KMS-11 (cell line): ENCODE results near the gene JARID2.

ENCODE experiments used
- H2AFZ ChIP-seq: fragments of 200-600 bp; sonication (generic); 2 replicates; pipeline ENCODE4 v1.6.1; 2016; ENCODE audit warnings: antibody characterized with exemption, mixed run types, low read depth
- H3K27ac ChIP-seq: fragments of 200-600 bp; sonication (generic); 2 replicates; pipeline ENCODE4 v1.6.1; 2016; ENCODE audit warnings: mild to moderate bottlenecking, mixed run types
- H3K27me3 ChIP-seq: fragments of 200-600 bp; sonication (generic); 2 replicates; pipeline ENCODE4 v1.6.1; 2017; ENCODE audit warnings: mild to moderate bottlenecking, low read depth, mixed run types, moderate library complexity; ENCODE audit not compliant: insufficient read depth
- H3K36me3 ChIP-seq: fragments of 200-600 bp; sonication (generic); 2 replicates; pipeline ENCODE4 v1.6.1; 2017; ENCODE audit warnings: mild to moderate bottlenecking, mixed run types; ENCODE audit not compliant: insufficient read depth
- H3K4me1 ChIP-seq: fragments of 200-600 bp; sonication (generic); 2 replicates; pipeline ENCODE4 v1.6.1; 2016; ENCODE audit warnings: mild to moderate bottlenecking, low read depth, mixed run types; ENCODE audit not compliant: poor library complexity, severe bottlenecking
- H3K4me2 ChIP-seq: fragments of 200-600 bp; sonication (generic); 2 replicates; pipeline ENCODE4 v1.7.0; 2016; ENCODE audit warnings: mild to moderate bottlenecking, mixed run types
- H3K4me3 ChIP-seq: fragments of 200-600 bp; sonication (generic); IDR thresholded peaks from 2 replicates; pipeline ENCODE4 v1.6.1; 2017; ENCODE audit warnings: low read depth, low read length, mixed read lengths; ENCODE audit not compliant: insufficient read depth
- H3K79me2 ChIP-seq: fragments of 200-600 bp; sonication (generic); 2 replicates; pipeline ENCODE4 v1.6.1; 2016; ENCODE audit warnings: low read depth, mixed run types; ENCODE audit not compliant: insufficient read depth
- H3K9ac ChIP-seq: fragments of 200-600 bp; sonication (generic); 2 replicates; pipeline ENCODE4 v1.6.1; 2016; ENCODE audit warnings: mild to moderate bottlenecking, mixed run types
- H4K20me1 ChIP-seq: fragments of 200-600 bp; sonication (generic); 2 replicates; pipeline ENCODE4 v1.6.1; 2016; ENCODE audit warnings: mild to moderate bottlenecking, mixed run types; ENCODE audit not compliant: insufficient read depth
- CTCF ChIP-seq: fragments of 200-600 bp; sonication (generic); conservative IDR thresholded peaks from 2 replicates; pipeline ENCODE4 v1.6.1; 2017; ENCODE audit warnings: low read depth, mild to moderate bottlenecking, antibody characterized with exemption, low read length, moderate library complexity, mixed read lengths

The JARID2 gene

GRCh38 chr6:15378272-15378671 is 132.4 kb downstream of the JARID2 start:
- Histone ChIP-seq H2AFZ (no peak overlapping the region), H3K4me3 (no peak overlapping the region), H3K4me1 (no peaks in the 10 kb centered on the region), H4K20me1 (no peaks in the 10 kb centered on the region), H3K4me2 (no peak overlapping the region), H3K36me3 (no peaks in the 10 kb centered on the region), H3K9ac (no peak overlapping the region), H3K79me2 (peaks cover 14% of the 10 kb centered on the region; the same call in 1 of the 2 replicates), H3K27me3 (no peaks in the 10 kb centered on the region), H3K27ac (no peak overlapping the region)
- TF ChIP-seq CTCF: no peak

- Histone ChIP-seq H3K4me1 (no peaks in the 10 kb centered on the region), H3K27me3 (no peaks in the 10 kb centered on the region), H3K36me3 (no peaks in the 10 kb centered on the region), H3K9ac (no peak overlapping the region), H3K27ac (no peak overlapping the region), H3K79me2 (peaks cover 14% of the 10 kb centered on the region; the same call in 1 of the 2 replicates), H3K4me2 (no peak overlapping the region), H4K20me1 (no peaks in the 10 kb centered on the region), H3K4me3 (no peak overlapping the region), H2AFZ (no peak overlapping the region)
- no peak for TF ChIP-seq CTCF
Observed at GRCh38 chr6:15378866-15379265, 133.0 kb downstream of the JARID2 start.

- Histone ChIP-seq H3K4me2 (no peak overlapping the region), H3K27me3 (no peaks in the 10 kb centered on the region), H3K79me2 (peaks cover 8% of the 10 kb centered on the region; the same call in 1 of the 2 replicates), H3K9ac (no peak overlapping the region), H2AFZ (no peak overlapping the region), H3K36me3 (no peaks in the 10 kb centered on the region), H3K4me3 (no peak overlapping the region), H3K4me1 (no peaks in the 10 kb centered on the region), H3K27ac (no peak overlapping the region), H4K20me1 (no peaks in the 10 kb centered on the region)
- no peak for TF ChIP-seq CTCF
Observed at GRCh38 chr6:15380351-15380750, 134.5 kb downstream of the JARID2 start.

GRCh38 chr6:15382089-15382488 is 136.2 kb downstream of the JARID2 start:
- Histone ChIP-seq H4K20me1 (no peaks in the 10 kb centered on the region), H3K36me3 (no peaks in the 10 kb centered on the region), H3K9ac (no peak overlapping the region), H3K27ac (no peak overlapping the region), H3K4me1 (no peaks in the 10 kb centered on the region), H2AFZ (no peak overlapping the region), H3K4me2 (no peak overlapping the region), H3K27me3 (no peaks in the 10 kb centered on the region), H3K4me3 (no peak overlapping the region), H3K79me2 (peaks cover under 1% of the 10 kb centered on the region; the same call in 1 of the 2 replicates)
- no peak for TF ChIP-seq CTCF

- no peak for TF ChIP-seq CTCF
- no peak overlapping the region for H2AFZ ChIP-seq
- no peaks in the 10 kb centered on the region for H3K27me3 ChIP-seq
- H3K9ac ChIP-seq: no peak overlapping the region
- no peaks in the 10 kb centered on the region for H4K20me1 ChIP-seq
- H3K79me2 ChIP-seq: no peaks in the 10 kb centered on the region; the same call in 1 of the 2 replicates
- no peaks in the 10 kb centered on the region for H3K36me3 ChIP-seq
- no peak overlapping the region for H3K27ac ChIP-seq
- H3K4me2 ChIP-seq: no peak overlapping the region
- no peak overlapping the region for H3K4me3 ChIP-seq
- H3K4me1 ChIP-seq: no peaks in the 10 kb centered on the region
Observed at GRCh38 chr6:15382712-15383111, 136.8 kb downstream of the JARID2 start.
